ENCODE measurements around the gene NHERF1.
A peak's percentile ranks its signal among the peaks of the same experiment; 100 is the strongest.

NHERF1 gene

DNA sequence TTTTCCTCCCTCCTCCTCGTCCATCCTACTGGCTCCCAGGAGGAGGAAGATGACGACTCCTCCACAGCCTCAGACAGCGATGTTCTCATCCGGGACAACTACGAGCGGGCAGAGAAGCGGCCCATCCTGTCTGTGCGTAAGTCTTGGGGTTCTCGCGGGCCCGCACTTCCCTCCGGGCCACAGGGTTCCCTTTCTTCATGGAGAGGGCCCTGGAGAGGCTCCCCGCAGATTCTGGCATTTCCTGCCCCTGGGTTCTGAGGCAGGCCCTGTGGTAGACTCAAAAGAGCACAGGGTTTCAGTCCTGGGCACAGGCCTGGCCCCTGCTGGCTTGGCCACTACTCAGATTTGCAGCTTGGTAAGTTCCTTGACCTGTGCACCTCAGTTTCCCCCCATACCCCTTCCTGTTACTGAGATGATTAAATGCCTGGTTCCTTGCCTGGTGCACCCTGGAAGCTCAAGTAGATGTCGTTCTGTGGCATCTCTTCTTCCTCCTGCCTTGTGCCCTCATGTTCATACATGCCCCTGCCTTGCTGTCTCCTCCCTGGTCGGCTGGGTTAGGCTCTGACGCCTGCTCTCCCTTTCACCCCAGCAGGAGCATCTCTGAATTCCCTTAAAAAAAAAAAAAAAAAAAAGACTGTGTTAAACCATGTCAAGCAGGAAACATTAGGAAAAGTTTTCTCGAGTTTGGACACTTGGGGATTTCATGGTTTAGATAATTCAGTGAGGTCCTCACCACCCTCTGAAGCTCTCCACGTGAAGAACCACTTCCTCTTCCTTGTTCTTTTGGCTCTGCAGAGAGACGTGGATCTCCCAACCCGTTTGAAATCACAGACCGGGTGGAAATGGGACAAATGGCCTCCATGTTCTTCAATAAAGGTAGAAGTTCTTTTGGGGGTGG is 42.0 kb downstream of the NHERF1 start:
- no peak for DNase-seq

GRCh38 chr17:74792586-74793105 is 44.2 kb downstream of the NHERF1 start:
- DNase-seq, result no peak

DNA sequence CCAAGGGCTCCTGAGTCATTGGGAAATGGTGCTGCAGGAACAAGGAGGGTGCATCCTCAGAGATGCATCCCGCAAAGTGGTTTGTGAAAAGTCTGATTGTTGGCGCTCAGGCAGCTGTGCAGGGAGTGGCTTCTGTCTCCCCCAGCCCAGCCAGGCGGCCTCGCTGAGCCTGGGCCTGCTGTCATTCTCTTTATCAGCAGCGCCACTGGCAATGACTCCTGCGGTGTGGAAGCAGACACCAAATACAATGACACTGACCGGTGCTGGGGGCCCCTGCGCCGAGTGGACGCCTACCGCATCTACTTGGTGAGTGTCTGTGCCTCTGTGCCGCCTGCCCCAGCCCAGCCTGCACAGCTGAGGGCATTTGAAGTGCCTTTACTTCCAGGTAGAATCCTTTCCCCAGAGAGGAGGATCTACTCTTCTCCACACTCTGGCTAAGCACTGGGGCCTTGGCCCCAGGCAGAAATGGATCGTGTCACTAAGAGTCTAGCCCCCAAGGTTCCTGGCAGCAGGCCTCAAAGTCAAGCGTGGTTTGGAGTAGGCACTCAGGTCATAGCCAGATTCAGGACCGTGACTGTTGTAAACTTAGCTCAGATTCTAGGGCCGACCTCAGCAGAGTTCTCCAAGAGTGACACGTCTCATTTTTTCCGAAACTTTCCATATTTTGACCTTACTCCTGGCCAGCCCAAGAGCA is 47.0 kb downstream of the NHERF1 start:
- no peak for DNase-seq

DNA sequence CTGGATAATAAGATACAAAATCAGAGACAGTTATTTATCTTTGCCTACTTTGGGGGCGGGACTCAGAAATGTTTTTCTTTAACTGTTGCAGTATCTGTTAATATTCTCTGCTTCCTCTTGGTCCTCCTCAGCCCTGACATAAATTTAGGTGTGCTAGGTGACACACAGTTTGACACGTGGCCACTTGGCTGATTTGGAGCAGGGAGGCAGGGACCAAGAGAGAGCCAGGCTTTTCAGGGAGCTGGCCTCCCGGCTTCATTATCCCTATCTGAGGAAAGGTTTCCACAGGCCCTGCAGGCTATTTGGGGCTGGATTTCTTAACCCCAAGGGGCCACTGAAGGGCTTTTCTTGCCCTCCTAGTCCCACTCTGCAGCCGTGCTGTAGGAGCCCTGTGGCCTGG is 47.8 kb downstream of the NHERF1 start:
- no peak for DNase-seq

DNA sequence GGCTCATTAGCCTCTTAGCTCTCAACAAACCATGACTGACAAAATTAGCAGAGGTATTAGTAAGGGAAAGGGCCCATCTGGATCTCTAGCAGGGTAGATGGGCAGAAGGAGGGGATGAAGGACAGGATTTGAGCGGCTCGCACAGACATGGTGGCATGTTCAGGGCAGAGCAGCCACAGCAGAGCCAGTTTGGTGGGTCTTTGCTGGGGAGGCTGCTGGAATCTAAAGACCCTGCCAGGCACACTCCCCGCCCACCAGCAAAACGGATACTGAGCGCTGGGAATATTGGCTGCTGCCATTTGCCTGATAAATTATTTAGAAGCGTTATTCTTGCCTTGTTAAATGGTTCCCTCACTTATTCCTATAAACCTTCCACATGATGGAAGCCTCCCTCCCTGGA is 48.4 kb downstream of the NHERF1 start:
- DNase-seq, result no peak

DNA sequence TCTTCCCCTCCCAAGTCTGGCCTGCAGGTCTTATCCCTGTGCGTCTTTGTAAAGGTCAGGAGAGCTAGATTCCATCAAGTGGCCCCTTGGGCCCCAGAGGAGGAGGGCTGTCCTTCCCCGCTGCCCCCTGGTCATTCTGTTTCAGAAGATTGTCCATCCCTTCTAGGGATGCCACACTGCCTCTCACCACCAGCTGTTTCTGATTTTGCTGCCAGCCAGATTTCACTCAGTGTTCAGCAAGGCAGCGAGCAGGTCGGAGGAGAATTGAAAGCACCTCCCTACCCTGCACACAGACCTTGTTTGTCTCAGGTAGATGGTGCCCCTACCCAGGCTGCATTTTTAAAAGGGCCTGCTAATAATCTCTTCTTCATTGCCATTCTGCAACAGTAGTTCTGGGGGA is 49.4 kb downstream of the NHERF1 start:
- no peak for DNase-seq

- DNase-seq, result no peak
Measured at GRCh38 chr17:74798239-74798707, 49.8 kb downstream of the NHERF1 start.

DNA sequence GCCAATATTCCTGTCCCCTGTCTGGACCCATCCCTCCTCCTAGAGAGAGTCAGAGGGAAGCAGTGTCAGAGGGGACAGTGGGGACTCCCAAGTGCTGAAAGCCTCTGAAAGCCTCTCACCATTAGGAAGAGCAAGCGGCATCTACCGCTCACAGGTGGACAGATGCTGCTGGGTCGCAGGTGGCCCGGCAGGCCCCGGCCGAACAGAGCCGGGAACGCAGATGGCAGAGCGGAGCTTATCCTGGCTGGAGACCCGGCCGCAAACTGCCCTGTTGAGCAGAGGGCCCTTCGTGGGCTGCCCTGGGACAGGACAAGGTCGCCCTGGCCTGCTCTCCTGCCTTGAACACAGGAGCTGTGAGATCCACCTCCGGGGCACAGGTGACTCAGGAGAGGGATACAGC is 50.7 kb downstream of the NHERF1 start:
- no peak for DNase-seq

GRCh38 chr17:74800531-74800930 is 52.1 kb downstream of the NHERF1 start:
- no peak for DNase-seq

DNA sequence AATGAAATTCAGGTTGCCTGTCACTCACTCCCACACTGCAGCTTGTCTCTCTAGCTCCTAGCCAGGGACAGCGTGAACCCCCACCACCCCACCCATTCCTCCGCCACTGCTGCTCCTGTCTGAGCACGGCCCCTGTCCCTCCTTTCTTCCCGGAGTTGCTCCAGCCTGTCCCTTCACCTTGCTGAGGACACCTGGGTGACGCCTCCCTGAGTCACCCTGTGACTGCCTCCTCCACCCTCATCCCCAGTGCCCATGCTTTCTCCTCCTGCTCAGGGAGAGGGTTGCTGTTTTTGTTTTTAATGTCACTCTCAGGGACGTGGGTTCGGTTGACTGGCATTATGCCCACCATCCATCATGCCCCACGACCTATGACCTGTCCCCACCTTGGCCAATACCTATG is 53.5 kb downstream of the NHERF1 start:
- DNase-seq, result no peak

DNA sequence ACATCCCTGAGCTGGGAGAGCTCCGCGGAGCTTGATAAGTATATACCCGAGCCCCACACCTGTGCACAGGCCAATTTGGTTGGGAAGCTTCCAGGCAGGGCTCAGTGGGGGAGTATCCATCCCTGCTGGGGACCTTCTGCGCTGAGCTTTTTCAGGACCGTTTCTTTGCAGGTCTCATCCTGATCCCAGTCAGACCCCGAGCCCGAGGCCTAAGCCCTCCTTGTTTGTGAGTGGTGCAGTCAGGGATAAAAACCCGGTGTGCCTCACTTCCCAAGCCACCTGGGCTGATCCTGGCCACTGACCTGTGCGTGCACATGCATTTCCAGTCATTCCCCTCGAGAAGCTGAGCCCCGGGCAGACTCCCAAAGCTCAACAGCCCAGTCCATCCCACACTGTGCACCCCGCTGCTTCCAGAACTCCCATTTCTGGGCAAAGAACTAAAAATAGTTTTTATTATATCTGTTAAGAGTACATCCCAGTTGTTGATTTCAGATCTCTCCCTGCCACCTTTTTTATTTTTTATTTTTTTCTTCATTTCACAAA is 55.0 kb downstream of the NHERF1 start:
- no peak for DNase-seq

- no peak for DNase-seq
Measured at GRCh38 chr17:74803971-74804370, 55.5 kb downstream of the NHERF1 start.

DNA sequence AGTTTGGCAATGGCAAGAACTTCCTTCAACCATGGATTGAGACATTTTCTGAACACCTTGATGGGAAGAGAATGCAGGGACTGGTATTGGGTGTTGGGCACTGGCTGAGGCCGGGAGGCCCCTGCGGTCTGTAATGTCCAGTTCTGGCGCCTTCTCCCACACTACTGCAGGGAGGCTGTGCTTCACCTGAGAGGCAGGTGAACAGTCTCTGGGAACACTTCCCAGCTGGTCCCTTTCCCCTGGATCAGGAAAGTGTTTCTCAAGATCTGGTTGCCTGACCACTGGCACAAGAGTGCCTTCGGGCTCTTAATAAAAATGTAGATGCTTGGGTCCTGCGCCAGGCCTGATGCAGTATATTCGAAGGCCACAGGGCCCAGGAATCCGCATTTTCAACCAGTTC is 56.3 kb downstream of the NHERF1 start:
- DNase-seq, result no peak

DNA sequence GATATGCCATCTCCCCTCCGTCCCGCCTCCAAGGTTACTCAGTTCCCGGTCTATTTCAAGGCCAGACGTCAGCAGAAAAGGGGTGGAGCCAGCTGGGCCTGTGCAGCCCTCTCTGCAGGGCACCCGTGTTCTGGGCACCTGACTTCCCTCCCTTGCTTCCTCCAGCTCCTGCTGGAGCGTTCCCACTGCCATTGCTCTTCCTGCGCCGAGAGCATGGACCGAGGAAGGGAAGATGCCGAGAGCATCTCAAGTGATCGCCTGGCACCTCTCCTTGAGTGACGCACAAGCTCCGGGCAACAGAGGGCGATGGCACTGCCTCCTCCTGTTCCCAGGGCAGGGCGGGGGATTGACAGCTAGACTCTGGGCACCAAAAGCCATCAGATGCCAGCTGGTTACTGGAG is 57.2 kb downstream of the NHERF1 start:
- no peak for DNase-seq

DNA sequence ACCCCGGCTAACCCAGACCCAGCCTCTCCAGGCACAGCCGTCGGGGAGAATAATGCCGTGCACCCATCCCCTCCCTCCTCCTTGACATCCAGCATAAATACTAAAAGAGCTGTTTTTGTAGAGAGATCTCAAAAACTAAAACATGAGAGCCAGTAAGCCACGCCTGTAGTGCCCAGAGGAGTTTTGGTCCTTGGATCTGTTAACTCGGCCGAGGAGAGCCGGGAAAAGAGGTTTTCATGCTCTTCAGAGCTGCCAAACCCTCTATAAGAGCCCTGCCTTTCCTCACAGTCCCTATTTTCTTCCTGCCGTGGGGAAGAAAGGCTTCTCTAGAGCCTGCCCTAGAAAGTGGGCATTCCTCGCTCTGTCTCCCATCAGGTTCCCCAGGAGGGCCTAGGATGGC is 57.9 kb downstream of the NHERF1 start:
- no peak for DNase-seq

GRCh38 chr17:74807441-74807840 is 59.0 kb downstream of the NHERF1 start:
- no peak for DNase-seq

DNA sequence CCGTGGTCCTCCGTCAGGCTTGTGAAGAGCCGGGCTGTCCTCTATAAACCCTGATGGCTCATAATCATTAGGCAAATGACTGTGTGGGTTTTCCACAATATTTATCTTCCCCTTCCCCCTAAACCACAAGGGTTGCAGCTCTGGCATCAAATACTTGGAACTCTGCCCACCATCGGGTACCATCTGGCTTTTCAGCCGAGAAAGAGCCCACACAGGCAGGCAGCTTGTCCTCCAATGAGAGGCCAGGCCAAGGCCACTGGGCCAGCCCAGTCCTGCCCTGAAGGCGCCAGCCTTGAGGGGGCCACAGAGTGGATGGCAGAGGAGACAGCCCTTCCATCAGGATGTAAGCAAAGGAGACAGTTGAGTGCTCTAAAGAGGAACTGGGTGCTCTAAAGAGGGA is 59.5 kb downstream of the NHERF1 start:
- DNase-seq, result no peak

DNA sequence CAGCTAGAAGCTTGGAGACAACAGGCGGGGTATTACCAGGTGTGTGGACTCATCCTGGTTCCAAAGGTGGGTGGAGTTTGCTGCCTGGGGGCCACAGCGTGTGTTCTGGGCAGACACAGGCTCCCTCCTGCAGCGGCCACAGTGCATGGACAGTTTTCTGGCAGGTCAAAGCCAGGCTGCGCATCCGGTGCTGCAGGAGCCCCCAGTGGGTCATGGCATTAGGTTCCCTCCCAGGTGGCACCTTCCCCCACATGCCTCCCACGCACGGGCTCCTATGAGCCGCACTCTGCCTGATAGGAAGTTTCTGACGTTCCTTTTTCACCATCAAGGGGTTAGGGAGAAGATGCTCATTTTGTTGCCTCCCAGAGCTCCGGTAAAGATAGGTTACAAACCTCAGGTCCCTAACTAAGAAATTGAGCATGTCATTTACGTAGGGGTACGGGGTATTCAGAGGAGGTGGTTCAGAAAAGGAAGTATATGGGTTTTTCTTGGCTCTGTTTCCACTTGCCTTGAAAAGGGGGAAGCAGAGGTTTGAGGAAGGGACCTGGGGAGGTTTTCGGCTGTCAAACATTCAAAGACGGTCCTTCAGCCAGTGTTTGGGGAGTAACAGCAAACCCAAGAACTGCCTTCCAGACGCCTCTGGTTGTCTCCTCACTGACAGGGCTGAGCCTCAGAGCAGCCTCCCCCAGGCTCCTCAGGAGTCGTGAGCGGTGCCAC is 60.4 kb downstream of the NHERF1 start:
- no peak for DNase-seq

DNA sequence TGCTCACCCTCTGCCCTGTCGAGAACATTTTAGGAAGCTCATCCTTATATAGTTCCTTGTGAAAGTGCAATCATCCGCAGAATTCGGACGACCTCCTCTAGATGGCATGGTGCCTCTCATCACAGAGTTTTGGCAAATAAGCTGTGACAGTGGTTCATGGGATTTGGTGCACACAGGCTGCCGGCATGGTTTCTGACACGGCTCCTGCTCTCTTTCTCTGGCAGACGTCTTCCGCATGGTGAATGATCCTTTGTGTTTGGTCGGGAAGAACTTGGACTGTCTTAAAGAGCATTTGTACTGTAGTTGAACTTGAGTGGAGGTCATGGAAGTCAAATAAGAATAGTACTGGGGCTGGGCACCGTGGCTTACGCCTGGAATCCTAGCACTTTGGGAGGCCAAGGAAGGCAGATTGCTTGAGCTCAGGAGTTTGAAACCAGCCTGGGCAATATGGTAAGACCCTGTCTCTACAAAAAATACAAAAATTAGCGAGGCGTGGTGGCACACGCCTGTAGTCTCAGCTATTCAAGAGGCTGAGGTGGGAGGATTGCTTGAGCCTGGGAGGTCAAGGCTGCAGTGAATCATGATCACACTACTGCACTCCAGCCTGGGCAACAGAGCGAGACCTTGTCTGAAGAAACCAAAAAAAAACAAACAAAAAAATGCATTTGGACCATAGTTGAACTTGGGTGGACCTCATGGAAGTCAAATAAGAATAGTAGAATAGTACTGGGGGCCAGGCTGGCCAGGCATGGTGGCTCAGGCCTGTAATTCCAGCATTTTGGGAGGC is 62.5 kb downstream of the NHERF1 start:
- DNase-seq, result no peak

DNA sequence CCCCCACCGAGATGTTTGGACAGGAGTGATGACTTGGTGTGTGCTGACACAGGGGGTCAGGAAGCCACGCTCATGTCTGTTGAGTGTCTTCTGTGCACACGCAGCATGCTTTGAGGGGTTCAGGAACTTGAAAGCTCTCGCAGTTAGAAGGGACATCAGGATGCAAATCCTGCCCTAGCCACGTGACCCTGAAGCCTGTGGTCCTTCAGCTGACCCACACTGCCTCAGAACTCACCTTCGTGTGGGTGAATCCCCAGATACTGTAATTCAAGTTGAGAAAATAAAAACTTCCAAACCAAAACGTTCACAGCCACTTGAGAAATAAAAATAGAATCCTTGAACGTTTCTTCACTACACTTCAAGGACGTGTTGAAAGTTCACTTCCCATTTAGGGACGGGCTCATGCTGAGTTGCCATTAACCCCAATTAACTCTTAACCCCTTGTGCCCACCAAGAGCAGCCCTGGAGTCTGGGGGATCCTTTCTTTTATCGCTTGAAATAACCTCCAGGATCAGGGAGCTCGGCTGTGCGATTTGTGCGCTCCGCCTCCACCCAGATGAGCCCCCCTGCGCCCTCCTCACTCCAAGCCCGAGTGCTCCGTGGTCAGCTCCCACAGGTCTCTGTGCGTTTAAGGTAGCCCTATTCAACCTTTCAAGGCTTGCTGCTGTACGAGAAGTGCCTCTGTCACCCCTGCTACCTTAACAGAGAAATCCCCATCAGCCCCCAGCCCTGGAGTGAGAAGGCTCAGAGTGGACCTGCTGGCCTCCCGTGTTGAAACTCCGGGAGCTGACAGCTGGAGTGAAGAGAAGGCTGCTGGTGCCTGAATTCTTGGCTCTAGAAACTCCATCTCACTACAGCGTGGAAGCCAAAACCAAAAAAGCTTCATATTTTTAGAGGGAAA is 63.9 kb downstream of the NHERF1 start:
- peak; percentile 64 for DNase-seq

DNA sequence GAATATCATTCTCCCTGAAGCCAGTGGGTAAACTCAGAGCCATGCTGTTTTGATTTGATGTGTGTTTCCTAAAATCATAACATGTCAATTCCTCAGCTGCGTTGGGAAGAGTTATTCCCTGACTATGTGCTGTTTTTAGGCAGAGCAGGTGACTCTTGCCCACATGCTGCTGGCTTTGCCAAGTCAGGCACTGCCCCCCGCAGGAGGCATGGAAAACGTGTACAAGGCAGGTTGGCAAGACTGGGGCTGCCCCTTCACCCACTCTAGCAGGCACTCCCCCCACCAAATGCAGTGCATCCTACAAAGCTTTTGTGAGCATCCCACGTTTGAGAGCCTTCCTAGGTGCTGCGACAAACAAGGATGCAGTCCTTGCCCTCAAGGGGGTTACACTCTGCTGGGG is 66.0 kb downstream of the NHERF1 start:
- no peak for DNase-seq
